Endodermal cell (in vitro differentiated cells): ENCODE data around the gene PLCG2. TPM values are rescaled to one million over a fixed set of nuclear protein-coding genes. Genes with fewer than 3 reads are reported as not detected.

ENCODE experiments used
- DNase-seq: peaks from one replicate; pipeline ENCODE4 v3.0.0-alpha.2; 2017
- H3K27ac ChIP-seq: 2 replicates; pipeline ENCODE4 v1.5.1; 2013; ENCODE audit warnings: mild to moderate bottlenecking, low read depth, low read length, moderate library complexity
- H3K27me3 ChIP-seq: 2 replicates; pipeline ENCODE4 v1.6.1; 2013; ENCODE audit warnings: mild to moderate bottlenecking, low read length, moderate library complexity; ENCODE audit not compliant: insufficient read depth, control insufficient read depth, poor library complexity, severe bottlenecking
- H3K36me3 ChIP-seq: 2 replicates; pipeline ENCODE4 v1.7.0; 2013; ENCODE audit warnings: mild to moderate bottlenecking, low read length, moderate library complexity; ENCODE audit not compliant: control insufficient read depth, insufficient read depth
- H3K4me1 ChIP-seq: one replicate; pipeline ENCODE4 v1.7.0; 2013; ENCODE audit warnings: low read length; ENCODE audit not compliant: control insufficient read depth, insufficient read depth
- H3K4me3 ChIP-seq: 2 replicates; pipeline ENCODE4 v1.5.1; 2013; ENCODE audit warnings: mild to moderate bottlenecking, low read length, moderate library complexity
- H3K9ac ChIP-seq: 2 replicates; pipeline ENCODE4 v1.6.1; 2013; ENCODE audit warnings: mild to moderate bottlenecking, low read length, moderate library complexity; ENCODE audit not compliant: poor library complexity, severe bottlenecking; ENCODE audit errors: extremely low read depth
- H3K9me3 ChIP-seq: 2 replicates; pipeline ENCODE4 v1.6.1; 2013; ENCODE audit warnings: mild to moderate bottlenecking, low read length, moderate library complexity; ENCODE audit not compliant: control insufficient read depth
- H3K27ac Mint-ChIP-seq: 2 replicates; pipeline ENCODE4 v1.8.0; 2020; ENCODE audit warnings: mixed read lengths
- H3K27me3 Mint-ChIP-seq: 2 replicates; pipeline ENCODE4 v1.8.0; 2021; ENCODE audit warnings: mild to moderate bottlenecking, mixed read lengths; ENCODE audit not compliant: insufficient read depth
- H3K36me3 Mint-ChIP-seq: 2 replicates; pipeline ENCODE4 v1.8.0; 2020; ENCODE audit warnings: low read depth, mixed read lengths
- H3K4me1 Mint-ChIP-seq: 2 replicates; pipeline ENCODE4 v1.8.0; 2020; ENCODE audit warnings: mixed read lengths
- H3K4me3 Mint-ChIP-seq: 2 replicates; pipeline ENCODE4 v1.8.0; 2020; ENCODE audit warnings: mild to moderate bottlenecking, moderate library complexity, mixed read lengths
- H3K9me3 Mint-ChIP-seq: 2 replicates; pipeline ENCODE4 v1.8.0; 2020; ENCODE audit warnings: mild to moderate bottlenecking, mixed read lengths
- CTCF ChIP-seq: fragments of 200-600 bp; sonication (generic); conservative IDR thresholded peaks from 2 replicates; pipeline ENCODE4 v1.5.0; 2021; ENCODE audit warnings: antibody characterized with exemption, mild to moderate bottlenecking
- WGBS, 2 experiments: methylation state at CpG; one replicate each; pipeline versions ENCODE4 v1.1.5 to v1.1.7; 2013; ENCODE audit warnings: missing lambda C conversion rate in 2 of 2, mixed read lengths in 1 of 2; ENCODE audit not compliant: insufficient coverage in 1 of 2, insufficient read length in 1 of 2; 5-methylcytosine and 5-hydroxymethylcytosine counted together
- total RNA-seq, 2 donors: library from RNA; stranded (reverse); fragmentation: NEBNext Ultra II Directional in 1 of 2; extraction: Animal tissue kit (Norgen Biotek cat#: 25700) in 1 of 2; gene quantifications; 2 replicates in 1 of 2; 3 replicates in 1 of 2; pipeline ENCODE4 v1.2.1, GENCODE V29; 2021

Gene PLCG2
- total RNA-seq, 2 donors from 2014 or later, result 34.7 to 48.4 TPM

GRCh38 chr16:81939164-81940056 lies 160.3 kb downstream of the PLCG2 start:
- H3K4me3 Mint-ChIP-seq, result peak overlapping the region; percentile 18
- DNase-seq, result peak; percentile 84
- H3K27me3 ChIP-seq, result no peaks in the 10 kb centered on the region

DNA sequence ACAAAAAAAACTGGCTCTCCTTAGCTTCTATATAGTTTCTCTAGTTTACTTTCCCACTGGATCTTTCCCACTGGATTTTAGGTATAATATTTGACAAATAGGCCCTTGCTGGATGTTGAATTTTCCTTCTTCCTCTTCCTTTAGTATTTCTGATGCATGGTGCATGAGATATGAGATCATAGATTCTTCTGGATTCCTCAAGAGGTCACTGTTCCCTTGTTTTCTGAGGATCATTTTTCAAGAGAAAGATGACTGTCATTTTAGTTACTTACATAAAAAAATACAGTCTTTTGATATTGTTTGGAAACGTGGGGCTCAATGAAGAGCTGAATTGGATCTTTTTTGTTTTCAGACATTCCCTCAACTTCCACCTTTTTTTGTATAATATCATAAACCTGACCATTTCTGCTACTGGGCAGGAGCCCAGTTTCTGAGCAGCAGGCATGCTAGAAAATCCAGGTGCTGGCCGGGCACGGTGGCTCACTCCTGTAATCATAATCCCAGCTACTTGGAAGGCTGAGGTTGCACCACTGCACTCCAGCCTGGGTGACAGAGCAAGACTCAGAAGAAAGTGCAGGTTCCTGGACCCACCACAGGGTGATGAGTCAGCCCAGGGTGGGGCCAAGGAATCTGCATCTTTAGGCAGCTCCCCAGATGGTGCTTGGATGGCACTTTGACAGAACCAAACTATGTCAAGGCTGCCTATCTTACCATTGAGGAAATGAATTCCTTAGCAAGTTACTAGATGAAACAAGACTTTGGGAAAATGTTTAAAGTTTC lies 161.9 kb downstream of the PLCG2 start:
- peak; percentile 61 for DNase-seq
- H3K36me3 Mint-ChIP-seq, result peaks cover 19% of the 10 kb centered on the region
- WGBS, 2 experiments, result 63 to 71% methylated on average over 2 to 3 of the region's 3 CpGs
- H3K27me3 Mint-ChIP-seq, result peaks cover 22% of the 10 kb centered on the region
- peak; percentile 68 for TF ChIP-seq CTCF
- peak overlapping the region; percentile 29 for H3K27ac Mint-ChIP-seq
- H3K9me3 Mint-ChIP-seq, result no peaks in the 10 kb centered on the region
- H3K4me1 ChIP-seq, result peaks cover 3% of the 10 kb centered on the region
- H3K4me3 ChIP-seq, result no peak overlapping the region
- no peak overlapping the region for H3K27ac ChIP-seq
- peaks cover 13% of the 10 kb centered on the region for H3K36me3 ChIP-seq
- H3K27me3 ChIP-seq, result no peaks in the 10 kb centered on the region
- H3K4me3 Mint-ChIP-seq, result no peak overlapping the region
- peaks cover 54% of the 10 kb centered on the region for H3K4me1 Mint-ChIP-seq
- no peaks in the 10 kb centered on the region for H3K9me3 ChIP-seq
- no peak overlapping the region for H3K9ac ChIP-seq

More at GRCh38 chr16:81939164-81940056, 160.3 kb downstream of the PLCG2 start:
- Histone ChIP-seq H3K27ac (no peak overlapping the region), H3K4me3 (no peak overlapping the region), H3K9me3 (no peaks in the 10 kb centered on the region), H3K36me3 (peaks cover 13% of the 10 kb centered on the region), H3K4me1 (peaks cover 3% of the 10 kb centered on the region), H3K9ac (no peak overlapping the region)
- Mint-ChIP-seq H3K36me3 (peaks cover 24% of the 10 kb centered on the region), H3K9me3 (no peaks in the 10 kb centered on the region), H3K27ac (peak overlapping the region; percentile 83), H3K4me1 (peaks cover 54% of the 10 kb centered on the region), H3K27me3 (peaks cover 8% of the 10 kb centered on the region)
- TF ChIP-seq CTCF, result peak; percentile 64
- WGBS, 2 experiments, result 66 to 78% methylated on average over 5 to 7 of the region's 7 CpGs

DNA sequence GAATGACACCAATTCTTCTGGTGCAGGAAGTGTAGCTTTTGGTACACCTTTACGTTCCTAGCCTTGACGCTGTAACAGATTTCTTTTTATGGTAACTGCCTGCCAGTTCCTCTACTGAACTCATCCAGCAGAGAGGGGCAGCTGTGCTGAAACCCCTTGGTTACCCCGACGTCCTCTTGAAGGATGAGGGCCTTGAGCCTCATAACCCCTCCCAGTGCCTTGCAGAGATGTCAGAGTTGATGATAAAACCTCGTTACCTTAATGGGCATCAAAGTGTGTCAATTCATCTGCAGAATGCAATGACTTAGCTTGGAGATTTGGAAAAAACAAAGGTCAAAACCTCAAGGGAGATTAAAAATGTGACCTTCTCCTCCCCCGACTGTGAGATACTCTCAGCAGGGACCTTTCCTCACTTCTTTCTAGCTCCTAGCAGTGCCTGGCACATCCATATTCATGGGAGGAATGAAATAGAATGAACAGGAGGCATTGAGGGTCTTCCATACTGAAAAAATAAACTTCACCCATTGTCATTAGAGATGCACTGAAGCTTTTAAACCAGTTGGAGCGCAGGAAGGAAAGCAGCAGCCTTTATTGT lies 163.0 kb downstream of the PLCG2 start:
- DNase-seq, result no peak
- Histone ChIP-seq H3K27me3 (no peaks in the 10 kb centered on the region), H3K36me3 (peaks cover 8% of the 10 kb centered on the region), H3K4me3 (no peak overlapping the region), H3K27ac (no peak overlapping the region), H3K9me3 (no peaks in the 10 kb centered on the region), H3K4me1 (peaks cover 3% of the 10 kb centered on the region), H3K9ac (no peak overlapping the region)
- 52 to 54% methylated on average over 5 to 7 of the region's 7 CpGs for WGBS, 2 experiments
- Mint-ChIP-seq H3K36me3 (peaks cover 17% of the 10 kb centered on the region), H3K4me1 (peaks cover 54% of the 10 kb centered on the region), H3K27me3 (peaks cover 30% of the 10 kb centered on the region), H3K27ac (no peak overlapping the region), H3K4me3 (no peak overlapping the region), H3K9me3 (no peaks in the 10 kb centered on the region)
- peak; percentile 28 for TF ChIP-seq CTCF
